DND-41 (cell line): ENCODE data around the gene HMGCL.

Experiments
- CTCF ChIP-seq: IDR thresholded peaks from 2 replicates; pipeline ENCODE4 v1.5.1; 2012; ENCODE audit warnings: borderline replicate concordance, low read length, moderate library complexity, mild to moderate bottlenecking; ENCODE audit not compliant: poor library complexity, severe bottlenecking; ENCODE audit errors: extremely low read depth
- EZH2 ChIP-seq: IDR thresholded peaks from 3 replicates; pipeline ENCODE4 v1.6.1; 2012; ENCODE audit warnings: borderline replicate concordance, low read depth, mild to moderate bottlenecking, moderate library complexity, low read length, inconsistent platforms; ENCODE audit not compliant: severe bottlenecking

DNA sequence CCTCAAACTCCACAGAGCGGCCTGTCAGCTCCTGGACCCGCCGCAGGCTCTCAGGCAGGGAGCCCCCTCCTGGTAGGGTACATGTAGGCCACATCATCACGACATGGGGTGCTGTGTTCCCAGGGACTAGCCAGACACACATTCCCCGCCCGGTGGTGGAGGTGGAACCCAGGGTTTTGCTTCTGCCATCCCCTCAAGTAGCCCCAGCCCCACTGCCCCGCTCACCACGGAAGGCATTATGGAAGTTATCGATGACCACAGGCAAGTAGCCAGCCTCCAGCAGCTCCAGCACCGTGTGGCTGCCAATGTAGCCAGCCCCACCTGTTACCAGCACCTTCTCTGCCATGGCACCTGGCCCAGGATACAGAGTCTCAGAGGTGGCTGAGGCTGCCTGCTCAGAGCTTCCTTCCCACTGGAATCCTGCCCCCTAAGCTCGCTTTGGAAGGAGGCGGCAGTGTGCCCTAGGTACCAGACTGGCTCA, 26.5 kb downstream of the HMGCL start:
- TF ChIP-seq CTCF (peak; percentile 28), EZH2 (no peak)
